PFSK-1 (cell line): ENCODE measurements around the gene MR1.

ENCODE experiments used
- POLR2AphosphoS5 ChIP-seq: IDR thresholded peaks from 2 replicates; pipeline ENCODE4 v1.6.1; 2012; ENCODE audit warnings: low read depth, mild to moderate bottlenecking, control low read depth, low read length, moderate library complexity
- REST ChIP-seq, 2 experiments: IDR thresholded peaks; 2 replicates each; pipeline versions ENCODE4 v1.6.1 to v1.8.0; 2011 to 2012; ENCODE audit warnings: low read depth in 2 of 2, low read length in 2 of 2, control low read depth in 1 of 2, inconsistent platforms in 1 of 2, mild to moderate bottlenecking in 1 of 2, moderate library complexity in 1 of 2; ENCODE audit not compliant: insufficient read depth in 1 of 2
- SIN3A ChIP-seq: IDR thresholded peaks from 2 replicates; pipeline ENCODE4 v1.6.1; 2012; ENCODE audit warnings: mild to moderate bottlenecking, low read length, moderate library complexity, borderline replicate concordance; ENCODE audit not compliant: insufficient read depth
- TAF1 ChIP-seq: IDR thresholded peaks from 2 replicates; pipeline ENCODE4 v1.6.1; 2012; ENCODE audit warnings: low read length, control low read depth, borderline replicate concordance; ENCODE audit not compliant: insufficient read depth

DNA sequence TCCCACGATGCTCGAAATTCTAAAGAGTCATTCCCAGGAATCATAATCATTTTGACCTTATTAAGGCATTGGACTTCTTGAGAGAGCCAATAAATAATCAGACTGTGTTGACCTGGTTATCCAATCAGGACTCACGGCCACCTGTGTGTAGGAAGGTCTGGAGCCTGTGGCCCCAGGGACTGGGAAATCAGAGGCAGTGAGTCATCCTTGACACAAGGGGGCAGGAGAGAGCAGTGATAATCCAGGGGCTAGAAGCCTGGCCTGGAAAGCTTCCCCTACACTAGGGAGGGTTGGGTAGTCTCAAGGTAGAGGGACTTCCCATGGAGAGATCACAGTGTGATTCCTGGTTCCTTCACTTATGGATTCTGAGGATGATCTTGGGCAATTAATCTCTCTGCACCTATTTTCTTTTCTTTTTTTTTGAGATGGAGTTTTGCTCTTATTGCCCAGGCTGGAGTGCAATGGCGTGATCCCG is 4.7 kb downstream of the MR1 start:
- TF ChIP-seq REST (IDR thresholded peaks at IDR 0.05; ENCODE audit: insufficient read depth in 1 of 2, low read depth in 2 of 2, low read length in 2 of 2) (no peak), SIN3A (no peak), TAF1 (no peak), POLR2AphosphoS5 (no peak)
